ENCODE data around the gene RBM12. TPM values are rescaled to one million over a fixed set of nuclear protein-coding genes. Genes with fewer than 3 reads are reported as not detected.
"Not testable (repeated sequence)": the region's sequence is repeated elsewhere in the genome, so short reads cannot be mapped to it uniquely, and the experiment has no call there.

RBM12 gene
- total RNA-seq, 6 experiments from 2014 or later, result 61.5 to 85.3 (median 78.7) TPM

GRCh38 chr20:35690265-35690664, 25.6 kb upstream of the RBM12 start:
- peaks cover 2% of the 10 kb centered on the region; the same call in 1 of the 2 replicates for H3K4me1 Mint-ChIP-seq (ENCODE audit: low read depth)
- H3K27ac Mint-ChIP-seq, result no peak overlapping the region
- H3K27me3 Mint-ChIP-seq (ENCODE audit: insufficient read depth), result no peaks in the 10 kb centered on the region
- no peak overlapping the region for H3K4me3 Mint-ChIP-seq
- no peaks in the 10 kb centered on the region for H3K9me3 Mint-ChIP-seq
- peaks cover 12% of the 10 kb centered on the region for H3K36me3 Mint-ChIP-seq (ENCODE audit: low read depth)
- DNase-seq, result no peak
- TF ChIP-seq CTCF (IDR thresholded peaks at IDR 0.05), result no peak

GRCh38 chr20:35686872-35687271, 22.2 kb upstream of the RBM12 start:
- not testable (repeated sequence) for DNase-seq; H3K27me3 Mint-ChIP-seq (ENCODE audit: insufficient read depth); H3K4me1 Mint-ChIP-seq (ENCODE audit: low read depth); H3K27ac Mint-ChIP-seq; H3K36me3 Mint-ChIP-seq (ENCODE audit: low read depth); H3K4me3 Mint-ChIP-seq; H3K9me3 Mint-ChIP-seq
- TF ChIP-seq CTCF (IDR thresholded peaks at IDR 0.05), result peak; percentile 51

GRCh38 chr20:35685368-35685767, 20.7 kb upstream of the RBM12 start:
- H3K9me3 Mint-ChIP-seq; H3K4me1 Mint-ChIP-seq (ENCODE audit: low read depth); H3K27ac Mint-ChIP-seq; H3K27me3 Mint-ChIP-seq (ENCODE audit: insufficient read depth); DNase-seq; H3K4me3 Mint-ChIP-seq; H3K36me3 Mint-ChIP-seq (ENCODE audit: low read depth): not testable (repeated sequence)

- Mint-ChIP-seq H3K27ac (no peak overlapping the region), H3K4me1 (ENCODE audit: low read depth) (no peaks in the 10 kb centered on the region), H3K27me3 (ENCODE audit: insufficient read depth) (peaks cover 1% of the 10 kb centered on the region), H3K4me3 (no peak overlapping the region), H3K9me3 (no peaks in the 10 kb centered on the region), H3K36me3 (ENCODE audit: low read depth) (0 out of 2 replicates have a peak, but pooled peaks cover under 1% of the 10 kb centered on the region)
- TF ChIP-seq CTCF (IDR thresholded peaks at IDR 0.05), result no peak
- DNase-seq, result no peak
Observed at GRCh38 chr20:35681960-35682359, 17.3 kb upstream of the RBM12 start.

- no peak for DNase-seq
- Mint-ChIP-seq H3K27me3 (ENCODE audit: insufficient read depth) (peaks cover 1% of the 10 kb centered on the region), H3K36me3 (ENCODE audit: low read depth) (no peaks in the 10 kb centered on the region), H3K9me3 (no peaks in the 10 kb centered on the region), H3K4me3 (no peak overlapping the region), H3K4me1 (ENCODE audit: low read depth) (no peaks in the 10 kb centered on the region), H3K27ac (no peak overlapping the region)
- no peak for TF ChIP-seq CTCF (IDR thresholded peaks at IDR 0.05)
Observed at GRCh38 chr20:35680452-35681183, 15.9 kb upstream of the RBM12 start.

- Mint-ChIP-seq H3K4me1 (ENCODE audit: low read depth) (no peaks in the 10 kb centered on the region), H3K9me3 (no peaks in the 10 kb centered on the region), H3K27ac (no peak overlapping the region), H3K4me3 (no peak overlapping the region), H3K27me3 (ENCODE audit: insufficient read depth) (peaks cover 1% of the 10 kb centered on the region), H3K36me3 (ENCODE audit: low read depth) (peaks cover 7% of the 10 kb centered on the region; the same call in 1 of the 2 replicates)
- no peak for DNase-seq
- no peak for TF ChIP-seq CTCF (IDR thresholded peaks at IDR 0.05)
Observed at GRCh38 chr20:35674921-35675320, 10.2 kb upstream of the RBM12 start.
